HepG2 (cell line): ENCODE data around the gene INTS1. TPM values are rescaled to one million over a fixed set of nuclear protein-coding genes. Genes with fewer than 3 reads are reported as not detected.

Experiments used
- BRF2 ChIP-seq: sonication (generic); formaldehyde crosslinking; IDR thresholded peaks from 2 replicates; pipeline ENCODE4 v1.8.1; 2022; ENCODE audit warnings: mild to moderate bottlenecking, missing genetic modification reagents
- CSRNP2 ChIP-seq: sonication (generic); formaldehyde crosslinking; conservative IDR thresholded peaks from 2 replicates; pipeline ENCODE4 v1.8.0; 2022; ENCODE audit warnings: low read depth, missing genetic modification reagents
- EHMT2 ChIP-seq: fragments of 200-600 bp; sonication (generic); IDR thresholded peaks from 2 replicates; pipeline ENCODE4 v1.7.0; 2017; ENCODE audit warnings: antibody characterized with exemption, low read depth, low read length, borderline replicate concordance
- FOSL2 ChIP-seq: sonication (generic); formaldehyde crosslinking; IDR thresholded peaks from 2 replicates; pipeline ENCODE4 v1.4.0; 2020; ENCODE audit warnings: missing genetic modification reagents
- GRHL1 ChIP-seq: sonication (generic); formaldehyde crosslinking; conservative IDR thresholded peaks from 2 replicates; pipeline ENCODE4 v1.8.0; 2022; ENCODE audit warnings: missing genetic modification reagents
- HOXA5 ChIP-seq: sonication (generic); formaldehyde crosslinking; IDR thresholded peaks from 2 replicates; pipeline ENCODE4 v1.4.0; 2020; ENCODE audit warnings: missing genetic modification reagents
- MTERF4 ChIP-seq: sonication (generic); formaldehyde crosslinking; IDR thresholded peaks from 2 replicates; pipeline ENCODE4 v1.8.0; 2023; ENCODE audit warnings: mild to moderate bottlenecking, missing genetic modification reagents
- NPAS2 ChIP-seq: sonication (generic); formaldehyde crosslinking; IDR thresholded peaks from 2 replicates; pipeline ENCODE4 v1.8.0; 2022; ENCODE audit warnings: mild to moderate bottlenecking, missing genetic modification reagents, borderline replicate concordance
- THAP11 ChIP-seq: IDR thresholded peaks from 2 replicates; pipeline ENCODE4 v1.6.1; 2016; ENCODE audit warnings: missing biosample characterization, missing genetic modification reagents
- TMF1 ChIP-seq: sonication (generic); formaldehyde crosslinking; IDR thresholded peaks from 2 replicates; pipeline ENCODE4 v1.8.1; 2022; ENCODE audit warnings: low read depth, missing genetic modification reagents
- ZNF24 ChIP-seq: fragments of 450-650 bp; IDR thresholded peaks from 2 replicates; pipeline ENCODE4 v1.6.1; 2017; ENCODE audit warnings: antibody characterized with exemption, mild to moderate bottlenecking
- ZNF383 ChIP-seq: sonication (generic); formaldehyde crosslinking; IDR thresholded peaks from 2 replicates; pipeline ENCODE4 v1.4.0; 2020; ENCODE audit warnings: missing genetic modification reagents, mild to moderate bottlenecking, borderline replicate concordance
- ZNF501 ChIP-seq: sonication (generic); formaldehyde crosslinking; IDR thresholded peaks from 2 replicates; pipeline ENCODE4 v1.5.1; 2020; ENCODE audit warnings: mild to moderate bottlenecking, moderate library complexity, missing genetic modification reagents
- ZNF589 ChIP-seq: sonication (generic); formaldehyde crosslinking; conservative IDR thresholded peaks from 2 replicates; pipeline ENCODE4 v1.8.0; 2022; ENCODE audit warnings: mild to moderate bottlenecking, moderate library complexity, missing genetic modification reagents
- ZNF652 ChIP-seq: IDR thresholded peaks from 2 replicates; pipeline ENCODE4 v1.6.1; 2016; ENCODE audit warnings: low read depth, borderline replicate concordance
- ZNF761 ChIP-seq: sonication (generic); formaldehyde crosslinking; conservative IDR thresholded peaks from 2 replicates; pipeline ENCODE4 v1.4.0; 2020; ENCODE audit warnings: mild to moderate bottlenecking, missing genetic modification reagents
- polyA plus RNA-seq, 8 experiments: library from polyadenylated mRNA; depleted of rRNA in 3 of 8; stranded (reverse) in 7 of 8; unstranded in 1 of 8; fragments of >200 nt; fragmentation: Illumina TruSeq in 4 of 8; extraction: Trizol in 4 of 8; gene quantifications; 2 replicates each; pipeline versions ENCODE4 v1.2.1 to v1.2.3, GENCODE V29; 2011 to 2016; ENCODE audit warnings: low read depth in 4 of 8, missing spikeins in 1 of 8, mixed read lengths in 1 of 8; ENCODE audit not compliant: insufficient read depth in 1 of 8
- total RNA-seq, 5 experiments: library from RNA; depleted of rRNA; stranded (reverse); fragments of >200 nt; fragmentation: Illumina TruSeq; extraction: Trizol; gene quantifications; 2 replicates each; pipeline ENCODE4 v1.2.3, GENCODE V29; 2016; ENCODE audit warnings: low read depth in 1 of 5
- TF ChIP-seq, protein P1 (sequence below): sonication (generic); formaldehyde crosslinking; IDR thresholded peaks from 2 replicates; pipeline ENCODE4 v1.8.1; 2023; ENCODE audit warnings: mild to moderate bottlenecking, missing genetic modification reagents
- TF ChIP-seq, protein P2 (sequence below): sonication (generic); formaldehyde crosslinking; IDR thresholded peaks from 2 replicates; pipeline ENCODE4 v1.4.0; 2020; ENCODE audit warnings: mild to moderate bottlenecking, missing genetic modification reagents, borderline replicate concordance

Gene INTS1
- total and polyA plus RNA-seq, 2 of the 13 experiments (the other 11 are each of a cell fraction or from before 2014, with no cell fraction given): 13.7 to 29.0 TPM

- TF ChIP-seq CSRNP2 (CRISPR knock-in tag) (no peak), HOXA5 (CRISPR knock-in tag) (no peak), ZNF501 (peak; percentile 69), MTERF4 (CRISPR knock-in tag) (no peak), ZNF652 (CRISPR knock-in tag) (no peak), FOSL2 (CRISPR knock-in tag) (peak; percentile 98), TMF1 (CRISPR knock-in tag) (no peak), GRHL1 (CRISPR knock-in tag) (no peak), ZNF589 (CRISPR knock-in tag) (no peak), EHMT2 (no peak), BRF2 (CRISPR knock-in tag) (no peak), NPAS2 (CRISPR knock-in tag) (no peak), ZNF24 (no peak), ZNF383 (CRISPR knock-in tag) (no peak), THAP11 (CRISPR knock-in tag) (peak; percentile 49; the same call in 1 of the 2 replicates), ZNF761 (CRISPR knock-in tag) (no peak)
- TF ChIP-seq, protein P1, sequence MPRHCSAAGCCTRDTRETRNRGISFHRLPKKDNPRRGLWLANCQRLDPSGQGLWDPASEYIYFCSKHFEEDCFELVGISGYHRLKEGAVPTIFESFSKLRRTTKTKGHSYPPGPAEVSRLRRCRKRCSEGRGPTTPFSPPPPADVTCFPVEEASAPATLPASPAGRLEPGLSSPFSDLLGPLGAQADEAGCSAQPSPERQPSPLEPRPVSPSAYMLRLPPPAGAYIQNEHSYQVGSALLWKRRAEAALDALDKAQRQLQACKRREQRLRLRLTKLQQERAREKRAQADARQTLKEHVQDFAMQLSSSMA (CRISPR knock-in tag): no peak
- TF ChIP-seq, protein P2, sequence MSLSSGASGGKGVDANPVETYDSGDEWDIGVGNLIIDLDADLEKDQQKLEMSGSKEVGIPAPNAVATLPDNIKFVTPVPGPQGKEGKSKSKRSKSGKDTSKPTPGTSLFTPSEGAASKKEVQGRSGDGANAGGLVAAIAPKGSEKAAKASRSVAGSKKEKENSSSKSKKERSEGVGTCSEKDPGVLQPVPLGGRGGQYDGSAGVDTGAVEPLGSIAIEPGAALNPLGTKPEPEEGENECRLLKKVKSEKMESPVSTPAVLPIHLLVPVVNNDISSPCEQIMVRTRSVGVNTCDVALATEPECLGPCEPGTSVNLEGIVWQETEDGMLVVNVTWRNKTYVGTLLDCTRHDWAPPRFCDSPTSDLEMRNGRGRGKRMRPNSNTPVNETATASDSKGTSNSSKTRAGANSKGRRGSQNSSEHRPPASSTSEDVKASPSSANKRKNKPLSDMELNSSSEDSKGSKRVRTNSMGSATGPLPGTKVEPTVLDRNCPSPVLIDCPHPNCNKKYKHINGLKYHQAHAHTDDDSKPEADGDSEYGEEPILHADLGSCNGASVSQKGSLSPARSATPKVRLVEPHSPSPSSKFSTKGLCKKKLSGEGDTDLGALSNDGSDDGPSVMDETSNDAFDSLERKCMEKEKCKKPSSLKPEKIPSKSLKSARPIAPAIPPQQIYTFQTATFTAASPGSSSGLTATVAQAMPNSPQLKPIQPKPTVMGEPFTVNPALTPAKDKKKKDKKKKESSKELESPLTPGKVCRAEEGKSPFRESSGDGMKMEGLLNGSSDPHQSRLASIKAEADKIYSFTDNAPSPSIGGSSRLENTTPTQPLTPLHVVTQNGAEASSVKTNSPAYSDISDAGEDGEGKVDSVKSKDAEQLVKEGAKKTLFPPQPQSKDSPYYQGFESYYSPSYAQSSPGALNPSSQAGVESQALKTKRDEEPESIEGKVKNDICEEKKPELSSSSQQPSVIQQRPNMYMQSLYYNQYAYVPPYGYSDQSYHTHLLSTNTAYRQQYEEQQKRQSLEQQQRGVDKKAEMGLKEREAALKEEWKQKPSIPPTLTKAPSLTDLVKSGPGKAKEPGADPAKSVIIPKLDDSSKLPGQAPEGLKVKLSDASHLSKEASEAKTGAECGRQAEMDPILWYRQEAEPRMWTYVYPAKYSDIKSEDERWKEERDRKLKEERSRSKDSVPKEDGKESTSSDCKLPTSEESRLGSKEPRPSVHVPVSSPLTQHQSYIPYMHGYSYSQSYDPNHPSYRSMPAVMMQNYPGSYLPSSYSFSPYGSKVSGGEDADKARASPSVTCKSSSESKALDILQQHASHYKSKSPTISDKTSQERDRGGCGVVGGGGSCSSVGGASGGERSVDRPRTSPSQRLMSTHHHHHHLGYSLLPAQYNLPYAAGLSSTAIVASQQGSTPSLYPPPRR (CRISPR knock-in tag): 0 out of 2 replicates have a peak, but pooled peaks have one; percentile 68
These were observed 28.5 kb upstream of the INTS1 start (continued) for GRCh38 chr7:1532456-1533254.
